CD14-positive monocyte (primary cell): ENCODE data around the gene DNAH2. TPM values are rescaled to one million over a fixed set of nuclear protein-coding genes. Genes with fewer than 3 reads are reported as not detected.
A peak's percentile ranks its signal among the peaks of the same experiment; 100 is the strongest.

Experiments
- DNase-seq, 3 donors: peaks; one replicate each; pipeline ENCODE4 v3.0.0-alpha.2; 2011 to 2022
- H2AFZ ChIP-seq: 2 replicates; pipeline ENCODE4 v1.6.0; 2012; ENCODE audit warnings: mild to moderate bottlenecking, low read depth, low read length, inconsistent platforms; ENCODE audit not compliant: insufficient read depth, poor library complexity, severe bottlenecking
- H3K27ac ChIP-seq, 2 donors: 1 replicate in 1 of 2; 2 replicates in 1 of 2; pipeline ENCODE4 v1.5.1; 2012 to 2013; ENCODE audit warnings: low read length in 2 of 2, control low read depth in 1 of 2, inconsistent platforms in 1 of 2, low read depth in 1 of 2, mild to moderate bottlenecking in 1 of 2
- H3K27me3 ChIP-seq, 2 donors: one replicate each; pipeline versions ENCODE4 v1.6.0 to v1.6.1; 2011 to 2013; ENCODE audit warnings: low read length in 2 of 2; ENCODE audit not compliant: control insufficient read depth in 2 of 2, insufficient read depth in 2 of 2
- H3K36me3 ChIP-seq, 2 donors: replicated peaks in 1 of 2; 1 replicate in 1 of 2; 2 replicates in 1 of 2; pipeline versions ENCODE4 v1.5.1 to v1.6.1; 2012 to 2013; ENCODE audit warnings: low read length in 2 of 2, control low read depth in 1 of 2, inconsistent platforms in 1 of 2, mild to moderate bottlenecking in 1 of 2; ENCODE audit not compliant: insufficient read depth in 2 of 2, control insufficient read depth in 1 of 2
- H3K4me1 ChIP-seq, 2 donors: 1 replicate in 1 of 2; 2 replicates in 1 of 2; pipeline versions ENCODE4 v1.5.1 to v1.6.1; 2012 to 2013; ENCODE audit warnings: low read length in 2 of 2, control low read depth in 1 of 2, inconsistent platforms in 1 of 2, mild to moderate bottlenecking in 1 of 2, moderate library complexity in 1 of 2; ENCODE audit not compliant: insufficient read depth in 2 of 2, control insufficient read depth in 1 of 2
- H3K4me2 ChIP-seq: replicated peaks from 2 replicates; pipeline ENCODE3; 2012; ENCODE audit warnings: low read length, moderate library complexity, mild to moderate bottlenecking; ENCODE audit not compliant: poor library complexity, severe bottlenecking; ENCODE audit errors: extremely low read depth
- H3K4me3 ChIP-seq, 3 experiments: fragments of 200-600 bp in 1 of 3; sonication (generic) in 1 of 3; replicated peaks in 1 of 3; 1 replicate in 2 of 3; 2 replicates in 1 of 3; pipeline ENCODE4 v1.5.1; 2011 to 2013; ENCODE audit warnings: low read length in 3 of 3, mild to moderate bottlenecking in 3 of 3, control low read depth in 2 of 3, low read depth in 2 of 3, inconsistent platforms in 1 of 3, moderate library complexity in 1 of 3
- H3K79me2 ChIP-seq: 2 replicates; pipeline ENCODE4 v1.6.0; 2012; ENCODE audit warnings: mild to moderate bottlenecking, control low read depth, inconsistent platforms, low read length, moderate library complexity; ENCODE audit not compliant: insufficient read depth
- H3K9ac ChIP-seq: 2 replicates; pipeline ENCODE4 v1.6.0; 2017; ENCODE audit warnings: low read length, mild to moderate bottlenecking; ENCODE audit not compliant: insufficient read depth, poor library complexity, severe bottlenecking
- H3K9me3 ChIP-seq, 2 donors: replicated peaks in 1 of 2; 1 replicate in 1 of 2; 2 replicates in 1 of 2; pipeline versions ENCODE4 v1.5.1 to v1.6.1; 2012 to 2013; ENCODE audit warnings: low read length in 2 of 2, control low read depth in 1 of 2; ENCODE audit not compliant: control insufficient read depth in 1 of 2, insufficient read depth in 1 of 2
- H4K20me1 ChIP-seq: 2 replicates; pipeline ENCODE4 v1.6.0; 2012; ENCODE audit warnings: mild to moderate bottlenecking, low read length, control low read depth, moderate library complexity; ENCODE audit not compliant: insufficient read depth
- H3K27ac Mint-ChIP-seq, 7 donors: one replicate each; pipeline ENCODE4 v1.8.0; 2020; ENCODE audit warnings: mild to moderate bottlenecking in 7 of 7, mixed read lengths in 7 of 7, moderate library complexity in 6 of 7, inconsistent platforms in 2 of 7
- H3K27me3 Mint-ChIP-seq, 3 donors: one replicate each; pipeline ENCODE4 v1.8.0; 2021 to 2022; ENCODE audit warnings: low read depth in 3 of 3, mild to moderate bottlenecking in 3 of 3, mixed read lengths in 3 of 3, moderate library complexity in 3 of 3, inconsistent platforms in 1 of 3
- H3K36me3 Mint-ChIP-seq, 2 donors: one replicate each; pipeline ENCODE4 v1.8.0; 2020; ENCODE audit warnings: mixed read lengths in 2 of 2, inconsistent platforms in 1 of 2, mild to moderate bottlenecking in 1 of 2
- H3K4me1 Mint-ChIP-seq: one replicate; pipeline ENCODE4 v1.8.0; 2020; ENCODE audit warnings: mild to moderate bottlenecking, mixed read lengths
- H3K4me3 Mint-ChIP-seq, 2 donors: one replicate each; pipeline ENCODE4 v1.8.0; 2020; ENCODE audit warnings: mild to moderate bottlenecking in 2 of 2, mixed read lengths in 2 of 2, moderate library complexity in 1 of 2
- H3K9me3 Mint-ChIP-seq, 7 donors: one replicate each; pipeline ENCODE4 v1.8.0; 2020 to 2022; ENCODE audit warnings: mixed read lengths in 7 of 7, mild to moderate bottlenecking in 6 of 7, moderate library complexity in 6 of 7, inconsistent platforms in 2 of 7
- WGBS: methylation state at CpG from one replicate; pipeline ENCODE4 v1.1.5; 2013; ENCODE audit warnings: missing lambda C conversion rate; ENCODE audit not compliant: insufficient coverage; 5-methylcytosine and 5-hydroxymethylcytosine counted together
- intact Hi-C, 2 donors: fragments of 100-400 bp; cut with micrococcal nuclease; formaldehyde crosslinking; loops; one replicate each; pipeline versions ENCODE4 v1.15.0 to v1.15.1; 2023
- polyA plus RNA-seq, 3 donors: library from polyadenylated mRNA; depleted of rRNA in 1 of 3; unstranded in 2 of 3; stranded (reverse) in 1 of 3; fragments of 300-500 nt in 2 of 3; fragments of >200 nt in 1 of 3; fragmentation: Illumina TruSeq in 2 of 3; gene quantifications; 1 replicate in 2 of 3; 2 replicates in 1 of 3; pipeline ENCODE4 v1.2.3, GENCODE V29; 2012 to 2021
- TF ChIP-seq, protein P1 (sequence below): fragments of 200-600 bp; IDR thresholded peaks from one replicate; pipeline ENCODE4 v1.8.0; 2022; ENCODE audit warnings: antibody characterized with exemption, mild to moderate bottlenecking

DNAH2 gene
- polyA plus RNA-seq, 3 donors = 0.03 to 0.15 TPM; not detected in 1

DNA sequence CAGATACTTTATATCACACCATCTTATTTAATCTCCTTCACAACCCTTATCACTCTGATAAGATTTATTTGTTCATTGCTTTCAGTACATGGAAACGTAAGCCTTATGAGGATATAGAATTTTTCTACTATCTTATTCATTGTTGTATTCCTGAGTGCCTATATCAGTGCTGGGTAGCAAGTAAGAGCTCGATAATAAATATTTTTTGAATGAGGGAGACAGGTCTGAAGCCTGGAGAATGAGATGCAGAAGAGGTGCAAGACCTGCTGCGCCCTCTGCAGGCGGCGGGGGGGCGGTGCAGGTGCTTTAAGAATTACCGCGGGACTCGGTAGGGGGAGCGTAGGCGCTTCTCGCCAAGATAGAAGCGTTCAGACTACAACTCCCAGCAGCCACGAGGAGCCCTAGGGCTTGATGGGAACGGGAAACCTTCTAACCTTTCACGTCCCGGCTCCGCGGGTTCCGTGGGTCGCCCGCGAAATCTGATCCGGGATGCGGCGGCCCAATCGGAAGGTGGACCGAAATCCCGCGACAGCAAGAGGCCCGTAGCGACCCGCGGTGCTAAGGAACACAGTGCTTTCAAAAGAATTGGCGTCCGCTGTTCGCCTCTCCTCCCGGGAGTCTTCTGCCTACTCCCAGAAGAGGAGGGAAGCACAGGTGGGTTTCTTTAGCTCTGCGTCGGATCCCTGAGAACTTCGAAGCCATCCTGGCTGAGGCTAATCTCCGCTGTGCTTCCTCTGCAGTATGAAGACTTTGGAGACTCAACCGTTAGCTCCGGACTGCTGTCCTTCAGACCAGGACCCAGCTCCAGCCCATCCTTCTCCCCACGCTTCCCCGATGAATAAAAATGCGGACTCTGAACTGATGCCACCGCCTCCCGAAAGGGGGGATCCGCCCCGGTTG is 29.4 kb upstream of the DNAH2 start, which contains the start of gene WRAP53:
WRAP53 (plus strand) TSS at position 570 of the 900 bp plus-strand sequence; CDS start at position 742, 172 bp downstream.
- peak within 1 kb of the TSS; percentile 85 to 99 (median 99) for H3K4me3 ChIP-seq
- H3K4me3 Mint-ChIP-seq = peak within 1 kb of the TSS; percentile 96 to 100
- peaks cover 32% of the 10 kb centered on the region for H3K4me1 Mint-ChIP-seq
- under 1% methylated on average over 40 of the region's 51 CpGs for WGBS
- peak within 1 kb of the TSS; percentile 77 for H3K4me2 ChIP-seq
- TF ChIP-seq, protein P1, sequence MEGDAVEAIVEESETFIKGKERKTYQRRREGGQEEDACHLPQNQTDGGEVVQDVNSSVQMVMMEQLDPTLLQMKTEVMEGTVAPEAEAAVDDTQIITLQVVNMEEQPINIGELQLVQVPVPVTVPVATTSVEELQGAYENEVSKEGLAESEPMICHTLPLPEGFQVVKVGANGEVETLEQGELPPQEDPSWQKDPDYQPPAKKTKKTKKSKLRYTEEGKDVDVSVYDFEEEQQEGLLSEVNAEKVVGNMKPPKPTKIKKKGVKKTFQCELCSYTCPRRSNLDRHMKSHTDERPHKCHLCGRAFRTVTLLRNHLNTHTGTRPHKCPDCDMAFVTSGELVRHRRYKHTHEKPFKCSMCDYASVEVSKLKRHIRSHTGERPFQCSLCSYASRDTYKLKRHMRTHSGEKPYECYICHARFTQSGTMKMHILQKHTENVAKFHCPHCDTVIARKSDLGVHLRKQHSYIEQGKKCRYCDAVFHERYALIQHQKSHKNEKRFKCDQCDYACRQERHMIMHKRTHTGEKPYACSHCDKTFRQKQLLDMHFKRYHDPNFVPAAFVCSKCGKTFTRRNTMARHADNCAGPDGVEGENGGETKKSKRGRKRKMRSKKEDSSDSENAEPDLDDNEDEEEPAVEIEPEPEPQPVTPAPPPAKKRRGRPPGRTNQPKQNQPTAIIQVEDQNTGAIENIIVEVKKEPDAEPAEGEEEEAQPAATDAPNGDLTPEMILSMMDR = peak; percentile 100
- peaks cover 24 to 35% of the 10 kb centered on the region in 2 donors for H3K4me1 ChIP-seq
- peak within 1 kb of the TSS; percentile 99 to 100 (median 100) for H3K27ac Mint-ChIP-seq
- peak within 1 kb of the TSS; percentile 99 for H3K9ac ChIP-seq
- H3K27me3 Mint-ChIP-seq = no peaks in the 10 kb centered on the region
- peaks cover 0 to under 1% of the 10 kb centered on the region in 2 donors for H3K36me3 ChIP-seq
- H3K27ac ChIP-seq = peak within 1 kb of the TSS; percentile 100
- peaks cover 45% of the 10 kb centered on the region for H3K79me2 ChIP-seq
- H2AFZ ChIP-seq = peak within 1 kb of the TSS; percentile 97
- peaks cover 0 to 2% (median 0%) of the 10 kb centered on the region in 7 donors for H3K9me3 Mint-ChIP-seq
- H3K27me3 ChIP-seq = no peaks in the 10 kb centered on the region
- intact Hi-C loops = loop anchor here (2.0 to 10.0 kb wide), 8 partner anchors 61 to 383 kb away; partner anchors contain the start of genes SAT2 (in 2 of the 2), CD68 (in 1 of the 2), EIF5A (in 1 of the 2) and FGF11 (in 1 of the 2)
- DNase-seq = peak; percentile 95 to 97 (median 96)
- peaks cover 13 to 25% of the 10 kb centered on the region in 2 donors for H3K36me3 Mint-ChIP-seq
- no peaks in the 10 kb centered on the region for H3K9me3 ChIP-seq
- peaks cover 9% of the 10 kb centered on the region for H4K20me1 ChIP-seq

DNA sequence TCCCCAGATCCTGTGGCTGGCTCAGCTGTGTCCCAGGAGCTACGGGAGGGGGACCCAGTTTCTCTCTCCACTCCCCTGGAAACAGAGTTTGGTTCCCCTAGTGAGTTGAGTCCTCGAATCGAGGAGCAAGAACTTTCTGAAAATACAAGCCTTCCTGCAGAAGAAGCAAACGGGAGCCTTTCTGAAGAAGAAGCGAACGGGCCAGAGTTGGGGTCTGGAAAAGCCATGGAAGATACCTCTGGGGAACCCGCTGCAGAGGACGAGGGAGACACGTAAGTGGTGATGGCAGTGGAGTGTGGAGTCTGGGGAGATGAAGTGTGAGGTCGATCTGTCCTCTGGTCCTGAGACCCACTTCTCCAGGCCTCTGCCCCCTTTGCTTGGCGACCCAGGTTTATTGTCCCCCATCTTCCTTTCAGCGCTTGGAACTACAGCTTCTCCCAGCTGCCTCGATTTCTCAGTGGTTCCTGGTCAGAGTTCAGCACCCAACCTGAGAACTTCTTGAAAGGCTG is 28.7 kb upstream of the DNAH2 start:
- H3K79me2 ChIP-seq = peaks cover 38% of the 10 kb centered on the region
- H3K36me3 Mint-ChIP-seq = peaks cover 16 to 25% of the 10 kb centered on the region in 2 donors
- intact Hi-C loops = loop anchor here (5.0 to 10.0 kb wide), 6 partner anchors 62 to 384 kb away; partner anchors contain the start of genes SAT2 (in 2 of the 2), EIF5A (in 1 of the 2), FGF11 (in 1 of the 2) and TMEM102 (in 1 of the 2)

More for the DNA sequence above, 28.7 kb upstream of the DNAH2 start:
- 13% methylated on average over 7 of the region's 13 CpGs for WGBS
- peak overlapping the region; percentile 96 to 100 for H3K4me3 Mint-ChIP-seq
- no peaks in the 10 kb centered on the region for H3K27me3 Mint-ChIP-seq
- Histone ChIP-seq H3K9ac (peak overlapping the region; percentile 73), H3K4me2 (peak overlapping the region; percentile 77), H3K27me3 (no peaks in the 10 kb centered on the region), H3K4me1 (peaks cover 24 to 35% of the 10 kb centered on the region in 2 donors), H4K20me1 (peaks cover 9% of the 10 kb centered on the region), H3K36me3 (peaks cover 0 to 3% of the 10 kb centered on the region in 2 donors), H3K4me3 (peak overlapping the region; percentile 85 to 99 (median 99)), H3K27ac (peak overlapping the region in 1 of 2 donors; percentile 100), H2AFZ (peak overlapping the region; percentile 97), H3K9me3 (no peaks in the 10 kb centered on the region)
- no peak for DNase-seq
- peaks cover 0 to 2% (median 0%) of the 10 kb centered on the region in 7 donors for H3K9me3 Mint-ChIP-seq
- H3K4me1 Mint-ChIP-seq = peaks cover 32% of the 10 kb centered on the region
- peak overlapping the region; percentile 70 to 100 (median 100) for H3K27ac Mint-ChIP-seq
- TF ChIP-seq, protein P1 = no peak
